ENCODE results near the gene WRNIP1.

The WRNIP1 gene

GRCh38 chr6:2763345-2763841 lies 1.8 kb upstream of the WRNIP1 start:
- no peak for DNase-seq (ENCODE audit: low read depth)

GRCh38 chr6:2763876-2764540 lies 1.2 kb upstream of the WRNIP1 start:
- DNase-seq (ENCODE audit: low read depth): no peak

DNA sequence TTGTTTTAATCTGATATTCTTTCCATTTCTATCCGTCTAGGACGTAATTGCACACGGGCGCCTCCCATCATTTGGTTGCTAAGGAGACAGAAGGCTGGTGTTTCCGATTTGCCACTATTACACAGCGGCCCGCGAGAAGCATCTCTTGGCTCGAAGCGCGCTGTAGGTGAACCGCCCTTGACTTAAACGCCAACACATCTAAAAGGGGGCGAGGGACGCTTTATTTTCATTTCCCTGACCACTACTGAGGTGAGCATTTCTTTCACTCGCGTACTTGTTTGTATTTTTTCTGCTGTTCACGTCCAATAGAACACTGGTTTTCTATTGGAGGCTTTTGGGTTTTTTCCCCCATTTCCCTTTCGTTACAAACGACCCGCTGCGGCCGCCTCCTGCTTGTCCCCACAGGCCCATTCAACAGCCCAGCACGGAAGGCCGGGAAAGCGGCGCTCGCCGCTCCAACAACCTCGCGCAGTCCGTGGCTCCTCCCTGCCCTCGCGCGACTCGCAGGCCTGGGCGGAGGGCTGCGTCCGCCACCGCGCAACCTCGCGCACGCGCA lies 505 bp upstream of the WRNIP1 start:
- no peak for DNase-seq (ENCODE audit: low read depth)

DNA sequence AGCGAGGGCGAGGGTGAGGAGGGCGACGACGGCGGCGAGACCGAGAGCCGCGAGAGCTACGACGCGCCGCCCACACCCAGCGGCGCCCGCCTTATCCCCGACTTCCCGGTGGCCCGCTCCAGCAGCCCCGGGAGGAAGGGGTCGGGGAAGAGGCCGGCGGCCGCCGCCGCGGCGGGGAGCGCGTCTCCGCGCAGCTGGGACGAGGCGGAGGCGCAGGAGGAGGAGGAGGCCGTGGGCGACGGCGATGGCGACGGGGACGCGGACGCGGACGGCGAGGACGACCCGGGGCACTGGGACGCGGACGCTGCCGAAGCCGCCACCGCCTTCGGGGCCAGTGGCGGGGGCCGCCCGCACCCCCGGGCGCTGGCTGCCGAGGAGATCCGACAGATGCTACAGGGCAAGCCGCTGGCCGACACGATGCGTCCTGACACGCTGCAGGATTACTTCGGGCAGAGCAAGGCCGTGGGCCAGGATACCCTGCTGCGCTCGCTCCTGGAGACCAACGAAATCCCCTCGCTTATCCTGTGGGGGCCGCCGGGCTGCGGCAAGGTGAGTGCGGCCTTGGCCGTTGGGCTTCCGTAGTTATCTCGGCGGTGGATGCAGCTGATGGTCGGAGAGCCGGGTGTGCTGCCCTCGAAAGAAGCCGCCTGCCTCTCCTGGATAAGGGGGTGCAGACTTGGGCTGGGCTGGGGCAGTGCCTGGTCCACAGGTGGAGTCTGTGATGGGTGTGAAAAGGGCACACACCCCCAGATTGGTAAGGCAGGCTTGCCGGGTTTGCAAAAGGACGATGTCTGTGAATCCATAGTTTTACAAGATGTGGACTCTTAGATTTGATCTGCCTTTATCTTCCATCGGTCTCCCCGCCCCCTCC lies 938 bp downstream of the WRNIP1 start:
- no peak for DNase-seq (ENCODE audit: low read depth)

DNA sequence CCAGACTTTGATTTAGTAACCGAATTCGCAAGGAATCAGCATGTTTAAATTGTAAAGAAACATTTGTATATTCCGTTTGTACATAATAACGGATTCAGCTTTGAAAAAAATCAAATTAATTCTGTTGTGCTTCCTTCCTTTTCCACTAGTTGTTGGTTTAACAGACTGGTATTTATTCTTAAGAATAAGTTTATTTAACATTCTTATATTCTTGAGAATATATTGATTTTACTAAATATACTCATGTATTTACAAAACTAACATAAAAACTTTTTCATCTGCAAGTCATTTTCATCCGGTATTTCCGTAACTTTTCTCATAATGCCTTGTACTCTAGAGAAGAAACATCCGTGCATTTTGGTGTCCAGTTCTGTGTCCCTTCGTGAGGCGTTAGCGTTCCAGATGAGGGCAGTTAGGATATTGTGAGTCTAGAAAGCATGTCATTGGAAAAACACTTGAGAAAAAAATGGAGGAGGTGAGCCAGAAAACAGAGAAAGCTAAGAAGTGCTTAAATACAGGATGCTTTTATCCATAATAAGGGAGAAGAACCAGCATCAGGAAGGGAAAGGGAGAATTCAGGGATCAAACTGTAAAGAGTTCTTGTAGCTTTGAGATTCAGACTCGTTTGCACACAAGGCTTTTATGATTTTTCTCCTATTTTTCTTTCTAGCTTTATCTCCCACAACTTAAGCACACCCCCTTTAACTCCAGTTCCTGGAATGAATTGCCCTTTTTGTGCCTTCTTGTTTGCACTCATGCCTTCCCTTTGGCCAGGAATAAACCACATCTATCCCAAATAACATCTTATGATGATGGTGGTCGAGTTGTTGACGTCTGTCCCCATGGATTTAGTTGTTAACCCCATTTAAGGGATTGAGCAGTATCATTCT lies 1.8 kb downstream of the WRNIP1 start:
- DNase-seq (ENCODE audit: low read depth): no peak

GRCh38 chr6:2767657-2768524 lies 2.7 kb downstream of the WRNIP1 start:
- no peak for DNase-seq (ENCODE audit: low read depth)

- no peak for DNase-seq (ENCODE audit: low read depth)
These were observed 3.5 kb downstream of the WRNIP1 start for GRCh38 chr6:2768696-2769095.

DNA sequence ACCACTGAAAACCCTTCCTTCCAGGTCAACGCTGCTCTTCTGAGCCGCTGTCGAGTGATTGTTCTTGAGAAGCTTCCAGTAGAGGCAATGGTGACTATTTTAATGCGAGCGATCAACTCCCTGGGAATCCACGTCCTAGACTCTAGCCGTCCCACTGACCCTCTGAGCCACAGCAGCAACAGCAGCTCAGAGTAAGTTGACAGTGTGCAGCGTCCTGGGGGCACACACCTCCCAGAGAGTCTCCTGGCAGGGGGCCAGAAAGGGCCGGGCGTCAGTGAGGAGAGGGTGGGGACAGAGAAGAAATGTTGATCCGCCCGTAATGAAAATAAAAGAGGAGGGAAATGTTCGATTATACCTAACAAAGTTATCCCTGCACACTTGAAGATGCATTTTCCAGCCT lies 5.0 kb downstream of the WRNIP1 start:
- no peak for DNase-seq (ENCODE audit: low read depth)

DNA sequence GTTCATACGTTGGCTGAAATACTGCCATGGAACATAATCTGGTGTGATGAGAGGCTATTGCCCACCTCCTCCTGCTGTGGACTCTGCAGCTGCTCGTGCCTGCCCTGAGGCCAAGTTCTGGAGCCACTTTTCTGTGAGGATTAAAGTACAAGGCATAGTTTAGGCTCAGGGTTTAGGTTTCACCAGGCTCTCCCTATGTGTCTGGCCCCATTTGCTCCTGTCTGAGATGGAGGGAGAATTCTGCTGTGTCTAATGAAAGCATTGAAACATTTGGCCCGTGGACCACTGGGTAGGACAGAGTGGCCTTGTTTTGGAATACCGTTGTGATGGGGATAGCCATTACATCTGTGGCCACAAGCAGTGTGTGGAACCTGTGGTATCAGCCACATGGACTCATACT lies 5.9 kb downstream of the WRNIP1 start:
- no peak for DNase-seq (ENCODE audit: low read depth)

- no peak for DNase-seq (ENCODE audit: low read depth)
These were observed 7.6 kb downstream of the WRNIP1 start for GRCh38 chr6:2772840-2773239.

DNA sequence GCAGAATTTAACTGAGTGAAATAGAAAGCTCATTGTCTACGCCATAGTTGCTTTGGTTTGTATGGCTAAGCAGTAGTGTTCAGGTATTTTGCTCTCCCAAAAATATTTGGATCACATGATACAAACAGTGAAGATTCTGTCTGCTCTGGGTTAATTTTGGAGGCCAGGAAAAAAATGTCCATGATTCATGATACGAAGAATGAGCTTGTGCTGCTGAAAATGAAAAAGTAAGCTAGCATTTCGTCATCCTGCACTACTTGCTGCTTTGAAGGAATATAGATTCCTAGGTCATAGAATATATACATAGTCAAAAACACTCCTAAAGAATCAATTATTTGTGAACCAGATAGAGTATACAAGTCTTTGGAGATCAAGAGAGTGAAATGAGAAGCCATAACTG lies 8.3 kb downstream of the WRNIP1 start:
- no peak for DNase-seq (ENCODE audit: low read depth)

- DNase-seq (ENCODE audit: low read depth): no peak
These were observed 9.8 kb downstream of the WRNIP1 start for GRCh38 chr6:2775003-2775402.

- no peak for DNase-seq (ENCODE audit: low read depth)
These were observed 12.1 kb downstream of the WRNIP1 start for GRCh38 chr6:2777249-2777648.

DNA sequence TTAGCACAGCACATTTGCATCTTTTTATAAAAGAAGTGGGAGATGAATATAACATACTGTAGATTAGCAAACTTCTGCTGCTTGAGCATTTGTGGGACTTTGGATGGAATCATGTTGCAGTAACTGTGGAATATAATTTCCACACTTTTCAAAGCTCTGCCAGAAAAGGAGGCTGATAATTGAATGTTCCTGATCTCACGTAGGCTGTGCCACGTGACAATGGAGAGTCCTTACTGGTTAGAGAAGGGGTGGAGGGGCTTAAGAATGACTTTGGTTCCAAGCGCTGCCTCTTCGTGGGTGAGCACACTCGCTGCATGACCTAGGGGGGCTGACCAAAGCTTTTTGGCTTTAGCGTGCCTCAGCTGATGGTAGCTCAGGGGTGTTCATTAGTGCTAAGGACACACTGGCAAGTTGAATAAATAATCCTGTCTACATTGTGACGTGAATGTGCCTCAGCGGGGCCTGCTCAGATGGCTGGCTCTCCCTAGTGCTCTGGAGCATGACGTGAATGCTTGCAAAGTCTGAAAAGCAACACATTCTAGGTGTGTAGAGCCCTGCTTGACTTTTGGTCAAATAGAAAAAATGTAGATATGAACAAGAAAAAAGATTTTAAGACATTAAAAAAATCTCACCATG lies 15.0 kb downstream of the WRNIP1 start:
- no peak for DNase-seq (ENCODE audit: low read depth)

- DNase-seq (ENCODE audit: low read depth): no peak
These were observed 16.6 kb downstream of the WRNIP1 start for GRCh38 chr6:2781685-2782355.

DNA sequence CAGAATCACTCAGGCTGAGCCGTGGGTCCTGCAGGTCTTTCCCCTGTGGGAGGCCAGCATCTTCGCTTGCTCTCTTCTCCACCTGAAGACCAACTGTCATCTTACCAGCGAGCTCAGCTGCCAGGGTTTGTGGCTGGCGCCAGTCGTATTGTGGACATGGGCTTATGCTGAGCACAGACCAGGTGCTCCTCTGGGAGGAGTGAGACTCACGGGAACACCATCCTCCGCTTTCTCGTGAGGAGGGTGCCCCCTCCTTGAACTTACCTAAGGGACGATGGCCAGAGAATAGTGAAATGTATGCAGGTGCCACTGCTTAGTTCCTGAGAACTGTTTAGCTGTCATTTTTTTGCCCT lies 17.1 kb downstream of the WRNIP1 start:
- no peak for DNase-seq (ENCODE audit: low read depth)

DNA sequence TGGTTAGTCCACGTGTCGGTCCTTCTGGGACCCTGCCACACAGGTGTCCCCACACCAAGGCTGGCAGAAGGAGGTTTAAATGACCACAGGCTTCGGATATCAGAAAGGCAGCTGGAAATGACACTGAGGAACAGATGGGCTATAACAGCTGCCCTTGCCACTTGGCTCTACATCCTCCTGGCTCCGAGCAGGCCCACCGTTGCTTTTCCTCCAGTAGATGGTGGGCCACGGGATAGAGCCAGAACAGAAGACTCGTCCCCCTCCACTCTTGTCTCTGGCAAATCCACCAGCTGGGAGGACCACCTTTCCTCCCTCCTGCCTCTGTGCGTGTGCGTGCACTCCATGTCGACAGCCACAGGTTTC lies 17.6 kb downstream of the WRNIP1 start:
- no peak for DNase-seq (ENCODE audit: low read depth)

DNA sequence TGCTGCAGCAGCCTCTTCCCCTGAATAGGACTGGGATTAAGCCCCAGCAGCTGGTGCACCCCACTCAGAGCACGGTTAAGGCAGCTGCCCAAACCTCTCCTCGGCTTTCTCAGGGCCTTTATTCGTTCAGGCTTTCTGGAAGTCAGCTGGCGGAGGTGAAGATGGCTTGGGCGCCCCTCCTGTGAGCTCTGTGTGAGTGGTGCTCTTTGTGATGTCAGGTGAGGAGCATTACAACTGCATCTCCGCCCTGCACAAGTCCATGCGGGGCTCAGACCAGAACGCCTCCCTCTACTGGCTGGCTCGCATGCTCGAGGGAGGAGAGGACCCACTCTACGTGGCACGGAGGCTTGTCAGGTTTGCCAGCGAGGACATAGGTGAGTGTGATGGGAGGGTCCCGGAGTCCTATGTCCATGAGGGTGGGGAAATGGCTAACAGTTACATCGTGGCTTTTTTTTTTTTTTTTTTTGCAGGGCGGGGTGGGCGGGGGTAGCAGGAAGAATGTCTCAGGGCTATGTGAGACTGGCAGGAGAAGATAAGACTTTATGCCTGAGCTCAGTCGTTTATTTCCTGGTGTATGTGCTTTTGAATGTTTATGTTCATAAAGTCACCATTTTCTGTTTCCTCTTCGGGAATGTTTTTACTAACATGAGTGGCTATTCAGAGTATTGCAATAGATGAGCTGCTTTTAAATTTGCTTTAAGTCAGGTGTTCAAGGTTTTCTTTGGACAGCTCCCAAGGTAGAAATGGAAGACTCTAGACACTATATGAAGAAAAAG lies 18.2 kb downstream of the WRNIP1 start:
- DNase-seq (ENCODE audit: low read depth): no peak

DNA sequence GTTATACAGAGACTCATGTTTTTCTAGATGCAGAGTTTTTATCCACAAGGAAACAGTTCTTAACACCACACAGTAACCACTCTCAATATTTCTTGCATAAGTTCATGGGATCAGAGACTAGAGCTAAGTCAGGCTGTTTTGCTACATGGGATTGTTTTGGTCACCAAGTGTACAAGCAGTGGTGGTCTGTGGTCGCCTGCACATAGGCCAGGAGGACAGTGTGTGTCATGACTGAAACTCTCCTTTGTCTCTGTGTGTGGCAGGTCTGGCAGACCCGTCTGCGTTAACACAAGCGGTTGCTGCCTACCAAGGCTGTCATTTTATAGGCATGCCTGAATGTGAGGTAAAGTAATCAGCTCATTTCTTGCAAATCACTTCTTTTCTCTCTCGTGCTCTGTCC lies 18.9 kb downstream of the WRNIP1 start:
- no peak for DNase-seq (ENCODE audit: low read depth)

Data from stimulated activated CD8-positive, alpha-beta memory T cell treated with anti-CD3 and anti-CD28 coated beads, Interleukin-7, amount 100 ng/mL, for 24 hours (primary cell).